Measurements from ENCODE around the gene TP53I13. TPM values are rescaled to one million over a fixed set of nuclear protein-coding genes. Genes with fewer than 3 reads are reported as not detected.
A peak's percentile ranks its signal among the peaks of the same experiment; 100 is the strongest.

The TP53I13 gene
- total RNA-seq, 6 experiments from 2014 or later, result 16.8 to 52.4 (median 38.4) TPM

GRCh38 chr17:29608986-29609385 lies 40.5 kb downstream of the TP53I13 start:
- H3K4me1 ChIP-seq, result peaks cover 0 to 11% (median 4%) of the 10 kb centered on the region in 4 donors
- H3K4me3 ChIP-seq, result no peak overlapping the region
- H3K27ac ChIP-seq, result no peak overlapping the region
- WGBS (ENCODE audit: insufficient coverage, low coverage, low lambda C conversion rate, missing lambda C conversion rate), result no CpG with 5 or more reads among the region's 15 CpGs
- DNase-seq (peak in 1 of 3 donors; percentile 39), ATAC-seq (no peak)
- peaks cover 0 to under 1% of the 10 kb centered on the region in 2 donors for H3K27me3 ChIP-seq
- H3K36me3 ChIP-seq, result no peaks in the 10 kb centered on the region
- intact Hi-C loops (cut with DNase I), result no loop called here
- no peaks in the 10 kb centered on the region for H3K9me3 ChIP-seq
- TF ChIP-seq CTCF (IDR thresholded peaks at IDR 0.05), result no peak
- TF ChIP-seq POLR2A (IDR thresholded peaks at IDR 0.05), result no peak

GRCh38 chr17:29610395-29610794 lies 41.9 kb downstream of the TP53I13 start:
- TF ChIP-seq CTCF (IDR thresholded peaks at IDR 0.05) (no peak), POLR2A (IDR thresholded peaks at IDR 0.05) (no peak)
- intact Hi-C loops (cut with DNase I), result no loop called here
- 70% methylated on average over 2 of the region's 3 CpGs for WGBS (ENCODE audit: insufficient coverage, low coverage, low lambda C conversion rate, missing lambda C conversion rate)

GRCh38 chr17:29611351-29612093 lies 43.0 kb downstream of the TP53I13 start:
- H3K27ac ChIP-seq, result no peak overlapping the region
- DNase-seq, result peak in 1 of 3 donors; percentile 40
- no peak overlapping the region for H3K4me3 ChIP-seq
- no peaks in the 10 kb centered on the region for H3K9me3 ChIP-seq
- intact Hi-C loops (cut with DNase I), result no loop called here
- ATAC-seq, result no peak
- no peak for TF ChIP-seq POLR2A (IDR thresholded peaks at IDR 0.05)
- no peak for TF ChIP-seq CTCF (IDR thresholded peaks at IDR 0.05)
- H3K4me1 ChIP-seq, result peaks cover 0 to 23% (median 11%) of the 10 kb centered on the region in 4 donors
- 93% methylated on average over 2 of the region's 11 CpGs for WGBS (ENCODE audit: insufficient coverage, low coverage, low lambda C conversion rate, missing lambda C conversion rate)
- H3K36me3 ChIP-seq, result no peaks in the 10 kb centered on the region
- peaks cover 0 to 15% of the 10 kb centered on the region in 2 donors for H3K27me3 ChIP-seq

More at GRCh38 chr17:29610395-29610794, 41.9 kb downstream of the TP53I13 start:
- DNase-seq, result no peak
- Histone ChIP-seq H3K27me3 (peaks cover 0 to 9% of the 10 kb centered on the region in 2 donors), H3K9me3 (no peaks in the 10 kb centered on the region), H3K4me1 (peaks cover 0 to 16% (median 4%) of the 10 kb centered on the region in 4 donors), H3K36me3 (no peaks in the 10 kb centered on the region), H3K27ac (no peak overlapping the region), H3K4me3 (no peak overlapping the region)
- no peak for ATAC-seq

GRCh38 chr17:29612094-29612403 lies 43.5 kb downstream of the TP53I13 start:
- Histone ChIP-seq H3K4me1 (peaks cover 0 to 28% (median 12%) of the 10 kb centered on the region in 4 donors), H3K4me3 (no peak overlapping the region), H3K36me3 (no peaks in the 10 kb centered on the region), H3K9me3 (no peaks in the 10 kb centered on the region), H3K27me3 (peaks cover 0 to 16% of the 10 kb centered on the region in 2 donors), H3K27ac (no peak overlapping the region)
- no peak for TF ChIP-seq CTCF (IDR thresholded peaks at IDR 0.05)
- TF ChIP-seq POLR2A (IDR thresholded peaks at IDR 0.05), result no peak
- intact Hi-C loops (cut with DNase I), result no loop called here
- ATAC-seq (no peak), DNase-seq (no peak)
- 60% methylated on average over 1 of the region's 12 CpGs for WGBS (ENCODE audit: insufficient coverage, low coverage, low lambda C conversion rate, missing lambda C conversion rate)

All from right lobe of liver (tissue), 6 donors.